ENCODE data around the gene SMARCAD1. TPM values are rescaled to one million over a fixed set of nuclear protein-coding genes. Genes with fewer than 3 reads are reported as not detected.

SMARCAD1 gene
- total and polyA plus RNA-seq, 2 experiments from 2014 or later: 23.8 to 86.2 TPM

GRCh38 chr4:94305466-94306225 lies 98.0 kb downstream of the SMARCAD1 start:
- H4K20me1 ChIP-seq (replicated peaks; ENCODE audit: insufficient read depth): no peaks in the 10 kb centered on the region
- H3K9me2 ChIP-seq (ENCODE audit: insufficient read depth): no peaks in the 10 kb centered on the region
- no peak overlapping the region for H3K4me3 Mint-ChIP-seq
- H3K27ac ChIP-seq (ENCODE audit: low read depth): no peak overlapping the region
- no peaks in the 10 kb centered on the region for H3K36me3 Mint-ChIP-seq (ENCODE audit: low read depth)
- H3K79me2 ChIP-seq (replicated peaks; ENCODE audit: insufficient read depth): no peaks in the 10 kb centered on the region
- H3K4me3 ChIP-seq: no peak overlapping the region
- H3K4me1 ChIP-seq (ENCODE audit: insufficient read depth): no peaks in the 10 kb centered on the region
- no peaks in the 10 kb centered on the region for H3K4me1 Mint-ChIP-seq
- no peak for TF ChIP-seq EZH2phosphoT487 (IDR thresholded peaks at IDR 0.05; ENCODE audit: unreplicated experiment)
- TF ChIP-seq EZH2 (IDR thresholded peaks at IDR 0.05; ENCODE audit: low read depth, unreplicated experiment): no peak
- TF ChIP-seq JUNB (IDR thresholded peaks at IDR 0.05; ENCODE audit: unreplicated experiment): no peak
- TF ChIP-seq NANOG (IDR thresholded peaks at IDR 0.05; ENCODE audit: borderline replicate concordance): no peak
- no peak for TF ChIP-seq STAT1 (IDR thresholded peaks at IDR 0.05; ENCODE audit: unreplicated experiment)
- no peak for TF ChIP-seq ETS1 (IDR thresholded peaks at IDR 0.05)
- TF ChIP-seq ZNF462 (CRISPR knock-in tag; IDR thresholded peaks at IDR 0.05): no peak
- no peak for TF ChIP-seq ZNF331 (CRISPR knock-in tag; IDR thresholded peaks at IDR 0.05; ENCODE audit: low read depth)
- TF ChIP-seq ZNF114 (CRISPR knock-in tag; IDR thresholded peaks at IDR 0.05): no peak
- no peak for ATAC-seq
- H3K27ac Mint-ChIP-seq: no peak overlapping the region
- no peaks in the 10 kb centered on the region for H3K27me3 ChIP-seq (ENCODE audit: insufficient read depth)
- no peak overlapping the region for H2AFZ ChIP-seq
- DNase-seq (ENCODE audit: low spot score): no peak
- peaks cover 3% of the 10 kb centered on the region; the same call in 1 of the 3 replicates for H3K9me3 Mint-ChIP-seq
- no peaks in the 10 kb centered on the region for H3K27me3 Mint-ChIP-seq (ENCODE audit: insufficient read depth, low read depth, poor library complexity)
- H3K4me2 ChIP-seq: no peak overlapping the region
- H3F3A ChIP-seq (replicated peaks; ENCODE audit: low read depth): no peaks in the 10 kb centered on the region
- H3K36me3 ChIP-seq (ENCODE audit: insufficient read depth): no peaks in the 10 kb centered on the region

All from GM23338 (cell line).